Neutrophil (primary cell): ENCODE measurements around the gene HMGCL.

Experiments
- H3K27ac ChIP-seq: fragments of 200-600 bp; sonication (generic); 2 replicates; pipeline ENCODE4 v1.5.1; 2016; ENCODE audit warnings: mild to moderate bottlenecking, moderate library complexity
- H3K27me3 ChIP-seq: fragments of 200-600 bp; sonication (generic); 2 replicates; pipeline ENCODE4 v1.6.0; 2016; ENCODE audit warnings: mild to moderate bottlenecking
- H3K36me3 ChIP-seq: fragments of 200-600 bp; sonication (generic); 2 replicates; pipeline ENCODE4 v1.5.1; 2017
- H3K4me1 ChIP-seq, 2 experiments: fragments of 200-600 bp in 1 of 2; sonication (generic) in 1 of 2; 1 replicate in 1 of 2; 2 replicates in 1 of 2; pipeline versions ENCODE4 v1.5.1 to v1.6.1; 2013 to 2016; ENCODE audit warnings: low read depth in 1 of 2, low read length in 1 of 2, mild to moderate bottlenecking in 1 of 2, moderate library complexity in 1 of 2; ENCODE audit not compliant: control insufficient read depth in 1 of 2, insufficient read depth in 1 of 2
- H3K4me3 ChIP-seq, 2 experiments: fragments of 200-600 bp in 1 of 2; sonication (generic) in 1 of 2; 1 replicate in 1 of 2; 2 replicates in 1 of 2; pipeline ENCODE4 v1.5.1; 2013 to 2016; ENCODE audit warnings: low read depth in 1 of 2, low read length in 1 of 2, mild to moderate bottlenecking in 1 of 2, moderate library complexity in 1 of 2
- H3K9me3 ChIP-seq: fragments of 200-600 bp; sonication (generic); 2 replicates; pipeline ENCODE4 v1.5.1; 2016
- TF ChIP-seq, protein P1 (sequence below): fragments of 200-600 bp; sonication (generic); IDR thresholded peaks from 2 replicates; pipeline ENCODE4 v1.5.1; 2016; ENCODE audit warnings: antibody characterized with exemption

The HMGCL gene

DNA sequence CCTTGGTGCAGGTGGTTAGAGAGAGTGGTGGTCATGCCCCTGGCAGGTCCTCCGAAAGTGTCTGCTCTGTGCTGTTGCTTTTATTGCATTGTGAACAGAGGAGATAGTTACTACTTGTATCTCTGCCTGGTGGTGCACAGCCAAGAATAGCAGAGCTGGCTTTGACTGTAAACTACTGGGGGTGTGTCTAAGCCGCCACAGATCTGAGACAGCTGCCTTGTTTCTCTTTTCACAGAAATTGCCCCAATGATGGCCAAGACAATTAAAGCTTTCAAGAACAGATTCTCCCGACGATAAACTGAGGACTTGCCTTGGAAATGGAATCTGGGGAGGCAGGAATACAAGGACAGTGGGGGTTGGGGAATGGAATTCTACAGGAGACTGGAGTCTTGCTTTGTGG is 66.0 kb downstream of the HMGCL start:
- no peak overlapping the region for H3K27ac ChIP-seq
- H3K4me3 ChIP-seq: no peak overlapping the region
- TF ChIP-seq, protein P1, sequence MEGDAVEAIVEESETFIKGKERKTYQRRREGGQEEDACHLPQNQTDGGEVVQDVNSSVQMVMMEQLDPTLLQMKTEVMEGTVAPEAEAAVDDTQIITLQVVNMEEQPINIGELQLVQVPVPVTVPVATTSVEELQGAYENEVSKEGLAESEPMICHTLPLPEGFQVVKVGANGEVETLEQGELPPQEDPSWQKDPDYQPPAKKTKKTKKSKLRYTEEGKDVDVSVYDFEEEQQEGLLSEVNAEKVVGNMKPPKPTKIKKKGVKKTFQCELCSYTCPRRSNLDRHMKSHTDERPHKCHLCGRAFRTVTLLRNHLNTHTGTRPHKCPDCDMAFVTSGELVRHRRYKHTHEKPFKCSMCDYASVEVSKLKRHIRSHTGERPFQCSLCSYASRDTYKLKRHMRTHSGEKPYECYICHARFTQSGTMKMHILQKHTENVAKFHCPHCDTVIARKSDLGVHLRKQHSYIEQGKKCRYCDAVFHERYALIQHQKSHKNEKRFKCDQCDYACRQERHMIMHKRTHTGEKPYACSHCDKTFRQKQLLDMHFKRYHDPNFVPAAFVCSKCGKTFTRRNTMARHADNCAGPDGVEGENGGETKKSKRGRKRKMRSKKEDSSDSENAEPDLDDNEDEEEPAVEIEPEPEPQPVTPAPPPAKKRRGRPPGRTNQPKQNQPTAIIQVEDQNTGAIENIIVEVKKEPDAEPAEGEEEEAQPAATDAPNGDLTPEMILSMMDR: no peak
- peaks cover 83% of the 10 kb centered on the region for H3K36me3 ChIP-seq
- no peaks in the 10 kb centered on the region for H3K4me1 ChIP-seq
- H3K27me3 ChIP-seq: no peaks in the 10 kb centered on the region
- H3K9me3 ChIP-seq: no peaks in the 10 kb centered on the region

DNA sequence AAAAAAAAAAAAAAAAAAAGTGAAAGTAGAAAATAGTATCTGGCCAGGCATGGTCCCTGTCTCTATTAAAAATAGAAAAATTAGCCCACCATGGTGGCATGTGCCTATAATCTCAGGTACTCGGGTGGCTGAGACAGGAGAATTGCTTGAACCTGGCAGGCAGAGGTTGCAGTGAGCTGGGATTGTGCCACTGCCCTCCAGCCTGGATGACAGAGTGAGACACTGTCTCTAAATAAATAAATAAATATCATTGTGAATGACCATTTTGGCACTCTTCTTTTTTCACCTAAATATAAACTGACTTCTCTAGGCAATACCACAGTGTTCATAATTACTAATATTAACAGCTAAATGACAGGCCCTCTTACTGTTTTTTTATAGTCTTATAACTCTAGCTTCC is 67.4 kb downstream of the HMGCL start:
- TF ChIP-seq, protein P1: no peak
- no peaks in the 10 kb centered on the region for H3K4me1 ChIP-seq
- H3K9me3 ChIP-seq: no peaks in the 10 kb centered on the region
- no peak overlapping the region for H3K4me3 ChIP-seq
- H3K27ac ChIP-seq: no peak overlapping the region
- peaks cover 92% of the 10 kb centered on the region for H3K36me3 ChIP-seq
- H3K27me3 ChIP-seq: no peaks in the 10 kb centered on the region

DNA sequence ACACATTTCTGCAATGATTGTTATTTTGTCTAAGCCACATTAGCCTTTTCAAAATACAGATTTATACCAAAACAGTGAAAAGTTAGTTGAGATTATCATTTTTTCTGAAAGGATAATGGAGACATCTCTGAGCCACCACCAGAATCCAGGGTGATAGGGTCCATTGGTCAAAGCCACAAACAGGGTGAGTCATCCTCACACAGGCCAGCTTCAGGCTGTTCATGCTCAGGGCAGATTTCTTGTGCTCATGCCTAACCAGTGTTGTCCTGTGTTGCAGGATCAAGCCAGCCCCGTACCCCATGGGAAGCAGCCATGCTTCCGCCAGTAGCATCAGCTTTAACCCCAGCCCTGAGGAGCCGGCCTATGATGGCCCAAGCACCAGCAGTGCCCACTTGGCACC is 68.6 kb downstream of the HMGCL start:
- Histone ChIP-seq H3K36me3 (peaks cover 97% of the 10 kb centered on the region), H3K27ac (no peak overlapping the region)

DNA sequence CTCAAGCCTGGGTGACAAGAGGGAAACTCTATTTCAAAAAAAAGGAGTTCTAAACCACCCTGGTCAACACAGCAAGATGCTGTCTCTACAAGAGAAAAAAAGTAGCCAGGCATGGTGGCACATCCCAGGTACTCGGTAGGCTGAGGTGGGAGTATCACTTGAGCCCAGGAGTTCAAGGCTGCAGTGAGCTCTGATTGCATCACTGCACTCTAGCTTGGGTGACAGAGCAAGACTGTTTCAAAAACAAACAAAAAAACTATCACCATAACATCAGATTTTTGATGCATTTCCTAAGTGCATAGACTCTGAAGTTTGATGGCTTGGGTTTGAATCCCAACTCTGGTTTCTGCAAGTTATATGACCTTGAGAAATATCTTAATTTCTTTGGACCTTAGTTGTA is 72.3 kb downstream of the HMGCL start:
- no peaks in the 10 kb centered on the region for H3K4me1 ChIP-seq
- TF ChIP-seq, protein P1: no peak
- H3K36me3 ChIP-seq: peaks cover 82% of the 10 kb centered on the region
- H3K4me3 ChIP-seq: no peak overlapping the region
- no peaks in the 10 kb centered on the region for H3K9me3 ChIP-seq
- H3K27ac ChIP-seq: no peak overlapping the region
- H3K27me3 ChIP-seq: no peaks in the 10 kb centered on the region

More for the DNA sequence above, 68.6 kb downstream of the HMGCL start:
- Histone ChIP-seq H3K27me3 (no peaks in the 10 kb centered on the region), H3K4me1 (no peaks in the 10 kb centered on the region), H3K4me3 (no peak overlapping the region), H3K9me3 (no peaks in the 10 kb centered on the region)
- TF ChIP-seq, protein P1: no peak
